Subcutaneous abdominal adipose tissue (tissue), 5 donors: Measurements from ENCODE around the gene LRRFIP1.

ENCODE experiments used
- H3K27ac ChIP-seq: one replicate; pipeline ENCODE4 v1.7.0; 2013; ENCODE audit warnings: low read depth, mild to moderate bottlenecking, inconsistent platforms, low read length, moderate library complexity
- H3K27me3 ChIP-seq, 5 donors: one replicate each; pipeline ENCODE4 v1.7.0; 2013; ENCODE audit warnings: low read length in 5 of 5, inconsistent platforms in 1 of 5; ENCODE audit not compliant: control insufficient read depth in 5 of 5, insufficient read depth in 4 of 5
- H3K36me3 ChIP-seq, 5 donors: one replicate each; pipeline ENCODE4 v1.7.0; 2013; ENCODE audit warnings: low read length in 5 of 5; ENCODE audit not compliant: control insufficient read depth in 5 of 5, insufficient read depth in 5 of 5
- H3K4me1 ChIP-seq, 5 donors: one replicate each; pipeline ENCODE4 v1.7.0; 2013; ENCODE audit warnings: low read length in 5 of 5, mild to moderate bottlenecking in 3 of 5, moderate library complexity in 1 of 5; ENCODE audit not compliant: control insufficient read depth in 5 of 5, insufficient read depth in 5 of 5
- H3K4me3 ChIP-seq, 5 donors: one replicate each; pipeline ENCODE4 v1.7.0; 2013; ENCODE audit warnings: low read length in 5 of 5, low read depth in 1 of 5
- H3K9ac ChIP-seq, 5 donors: one replicate each; pipeline ENCODE4 v1.7.0; 2013; ENCODE audit warnings: low read length in 5 of 5, mild to moderate bottlenecking in 4 of 5, moderate library complexity in 3 of 5
- H3K9me3 ChIP-seq, 5 donors: one replicate each; pipeline ENCODE4 v1.7.0; 2013; ENCODE audit warnings: low read length in 5 of 5; ENCODE audit not compliant: control insufficient read depth in 5 of 5
- donor health status: healthy.
- donor health status: healthy.
- donor health status: healthy.
- donor health status: healthy.
- donor health status: healthy.

Gene LRRFIP1

DNA sequence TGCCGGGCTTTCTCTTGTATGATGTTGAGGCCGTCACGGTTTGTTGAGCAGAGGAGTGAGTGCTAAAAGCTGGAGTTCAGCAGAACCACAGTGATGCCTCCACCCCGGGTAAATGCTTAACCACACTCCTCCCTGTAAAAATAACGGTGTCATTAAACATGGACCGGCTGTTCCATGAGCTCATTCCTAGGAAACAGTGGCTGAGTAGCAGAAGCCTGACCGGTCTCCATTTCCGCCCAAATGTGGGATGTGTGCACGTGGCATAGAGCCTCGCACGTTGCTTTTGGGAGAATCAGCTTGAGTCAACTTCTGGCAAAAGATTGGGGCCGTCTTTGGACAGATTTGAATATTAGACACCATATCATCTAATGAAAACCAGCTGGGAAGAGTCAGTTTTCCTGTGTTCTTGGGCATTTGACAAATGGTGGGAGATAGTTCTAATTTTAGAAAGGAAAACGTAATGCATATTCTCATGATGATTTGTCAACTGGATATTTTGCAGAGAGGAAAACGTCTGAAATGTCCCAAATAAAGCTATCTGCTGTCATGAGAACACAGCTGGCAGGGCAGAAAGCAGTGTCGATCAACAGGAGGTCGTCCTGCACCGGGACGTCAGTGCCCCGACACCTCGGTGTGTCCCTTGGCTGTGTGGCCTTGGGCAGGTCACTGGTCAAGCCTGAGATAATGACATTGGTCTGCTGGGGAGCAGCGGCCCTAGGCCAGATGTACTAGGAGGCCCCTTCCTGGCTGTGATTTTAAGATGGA lies 42.4 kb downstream of the LRRFIP1 start:
- Histone ChIP-seq H3K9me3 (no peaks in the 10 kb centered on the region), H3K4me1 (peaks cover 16 to 41% (median 31%) of the 10 kb centered on the region in 5 donors), H3K36me3 (no peaks in the 10 kb centered on the region), H3K27ac (peak overlapping the region; percentile 44), H3K9ac (no peak overlapping the region), H3K27me3 (peaks cover 0 to 15% (median 5%) of the 10 kb centered on the region in 5 donors), H3K4me3 (peak overlapping the region in 1 of 5 donors; percentile 17)

DNA sequence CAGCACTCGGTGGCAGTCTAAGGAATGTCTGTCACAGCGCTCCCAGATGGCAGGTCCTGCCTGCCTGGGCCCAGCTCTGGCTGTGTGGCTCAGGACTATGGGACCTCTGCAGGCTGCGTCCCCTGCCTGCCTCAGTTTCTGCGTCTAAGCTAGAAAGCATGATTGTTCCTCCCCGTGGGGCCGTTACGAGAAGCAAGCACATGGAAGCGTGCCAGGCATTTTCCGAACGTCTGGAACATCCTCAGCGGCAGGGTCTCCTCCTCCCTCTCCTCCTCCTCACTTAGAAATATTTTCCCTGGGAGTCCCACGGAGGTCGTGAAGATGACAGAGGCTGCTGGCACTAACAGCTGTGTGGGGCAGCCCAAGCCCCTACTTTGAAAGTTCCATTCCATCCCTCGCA lies 43.3 kb downstream of the LRRFIP1 start:
- Histone ChIP-seq H3K9me3 (no peaks in the 10 kb centered on the region), H3K9ac (no peak overlapping the region), H3K36me3 (no peaks in the 10 kb centered on the region), H3K27me3 (peaks cover 0 to 15% (median 5%) of the 10 kb centered on the region in 5 donors), H3K4me3 (peak overlapping the region in 2 of 5 donors; percentile 16 to 17), H3K27ac (peak overlapping the region; percentile 44), H3K4me1 (peaks cover 20 to 49% (median 39%) of the 10 kb centered on the region in 5 donors)

- no peaks in the 10 kb centered on the region for H3K36me3 ChIP-seq
- no peak overlapping the region for H3K4me3 ChIP-seq
- peaks cover 20 to 59% (median 47%) of the 10 kb centered on the region in 5 donors for H3K4me1 ChIP-seq
- no peak overlapping the region for H3K9ac ChIP-seq
- peaks cover 0 to 15% (median 5%) of the 10 kb centered on the region in 5 donors for H3K27me3 ChIP-seq
- no peak overlapping the region for H3K27ac ChIP-seq
- no peaks in the 10 kb centered on the region for H3K9me3 ChIP-seq
Observed at GRCh38 chr2:237671466-237672138, 44.2 kb downstream of the LRRFIP1 start.

DNA sequence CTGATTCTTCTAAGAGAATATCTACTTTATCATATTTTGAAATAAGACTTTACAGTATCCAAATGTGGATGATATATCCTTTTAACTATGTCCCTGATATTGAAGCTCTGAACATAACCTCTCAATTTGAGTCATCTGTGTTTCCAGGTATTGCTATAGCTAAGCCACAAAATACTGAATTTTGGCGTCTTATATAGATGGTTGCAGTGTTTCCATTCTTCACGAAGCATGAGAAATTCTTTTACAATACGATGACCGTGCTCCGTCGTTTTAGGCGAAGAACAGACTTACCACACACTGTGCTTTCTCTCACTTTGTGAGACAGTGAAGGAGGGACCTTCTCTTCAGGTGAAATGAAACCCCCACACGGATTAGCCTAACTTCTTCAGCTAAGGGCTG lies 45.3 kb downstream of the LRRFIP1 start:
- Histone ChIP-seq H3K4me3 (peak overlapping the region in 1 of 5 donors; percentile 25), H3K9me3 (no peaks in the 10 kb centered on the region), H3K27ac (peak overlapping the region; percentile 81), H3K36me3 (no peaks in the 10 kb centered on the region), H3K9ac (no peak overlapping the region), H3K4me1 (peaks cover 20 to 70% (median 58%) of the 10 kb centered on the region in 5 donors), H3K27me3 (peaks cover 0 to 15% (median 5%) of the 10 kb centered on the region in 5 donors)

GRCh38 chr2:237673130-237674001 lies 46.0 kb downstream of the LRRFIP1 start:
- peaks cover 0 to 15% (median 5%) of the 10 kb centered on the region in 5 donors for H3K27me3 ChIP-seq
- peaks cover 20 to 75% (median 63%) of the 10 kb centered on the region in 5 donors for H3K4me1 ChIP-seq
- H3K36me3 ChIP-seq = no peaks in the 10 kb centered on the region
- no peaks in the 10 kb centered on the region for H3K9me3 ChIP-seq
- H3K27ac ChIP-seq = peak overlapping the region; percentile 81
- H3K4me3 ChIP-seq = peak overlapping the region in 3 of 5 donors; percentile 25 to 54 (median 39)
- peak overlapping the region in 1 of 5 donors; percentile 21 for H3K9ac ChIP-seq

DNA sequence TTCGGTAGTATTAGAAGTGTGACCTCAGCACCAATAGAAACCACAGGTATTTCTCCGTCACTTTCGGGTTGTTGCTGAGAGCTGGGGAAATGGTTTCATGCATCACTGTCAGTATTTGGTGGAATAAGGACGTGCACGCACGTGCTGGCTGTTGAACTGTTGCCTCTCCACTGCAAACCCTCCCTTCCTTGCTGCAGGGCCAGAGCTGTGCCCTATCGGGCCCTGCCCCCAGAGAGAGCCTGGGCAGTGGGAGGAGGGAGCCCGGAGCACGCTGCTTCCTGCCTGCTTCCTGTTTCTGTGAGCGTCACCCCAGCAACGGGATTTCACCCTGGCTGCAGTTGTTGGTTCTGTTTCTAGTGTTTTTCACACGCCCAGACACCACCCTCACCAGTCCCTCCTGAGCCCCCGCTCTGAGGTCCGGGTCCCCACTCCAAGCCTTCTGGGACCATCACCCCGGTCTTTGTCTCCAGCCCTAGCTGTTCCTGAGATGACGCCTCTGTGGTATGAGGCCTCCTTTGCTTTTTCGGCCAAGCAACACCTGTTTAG lies 47.4 kb downstream of the LRRFIP1 start:
- peaks cover 18 to 76% (median 72%) of the 10 kb centered on the region in 5 donors for H3K4me1 ChIP-seq
- peaks cover 0 to 12% (median 5%) of the 10 kb centered on the region in 5 donors for H3K27me3 ChIP-seq
- no peaks in the 10 kb centered on the region for H3K36me3 ChIP-seq
- H3K9ac ChIP-seq = peak overlapping the region; percentile 13 to 53 (median 48)
- H3K4me3 ChIP-seq = peak overlapping the region; percentile 8 to 55 (median 51)
- no peaks in the 10 kb centered on the region for H3K9me3 ChIP-seq
- H3K27ac ChIP-seq = peak overlapping the region; percentile 81

- Histone ChIP-seq H3K27me3 (peaks cover 0 to 7% (median 3%) of the 10 kb centered on the region in 5 donors), H3K4me3 (peak overlapping the region in 4 of 5 donors; percentile 51 to 55 (median 52))
Observed at GRCh38 chr2:237675316-237675715, 47.9 kb downstream of the LRRFIP1 start.

DNA sequence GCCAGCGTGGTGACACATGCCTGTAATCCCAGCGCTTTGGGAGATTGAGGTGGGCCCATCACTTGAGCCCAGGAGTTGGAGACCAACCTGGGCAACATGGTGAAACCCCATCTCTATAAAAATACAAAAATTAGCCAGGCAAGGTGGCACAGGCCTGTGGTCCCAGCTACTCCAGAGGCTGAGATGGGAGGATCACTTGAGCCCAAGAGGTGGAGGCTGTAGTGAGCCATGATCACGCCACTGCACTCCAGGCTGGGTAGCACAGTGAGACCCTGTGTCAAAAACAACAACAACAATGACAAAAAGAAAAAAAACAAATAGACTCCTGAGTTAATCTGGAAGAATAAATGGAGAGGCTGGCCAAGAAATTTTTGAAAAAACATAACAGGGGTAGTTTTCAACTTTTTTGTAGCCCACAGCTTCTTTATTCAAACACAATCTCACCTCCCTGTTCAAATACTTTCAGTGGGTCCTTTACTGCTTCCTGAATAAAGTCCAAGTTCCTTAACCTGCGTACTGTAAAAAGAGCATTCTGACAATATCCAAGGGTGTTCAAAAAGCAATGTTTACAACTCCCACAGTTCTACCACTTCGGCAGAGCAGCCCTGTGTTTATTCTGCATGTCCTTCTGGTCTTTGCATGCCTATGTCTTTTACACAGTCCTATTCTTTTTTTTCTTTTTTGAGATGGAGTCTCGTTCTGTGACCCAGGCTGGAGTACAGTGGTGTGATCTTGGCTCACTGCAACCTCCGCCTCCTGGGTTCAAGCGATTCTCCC lies 53.5 kb downstream of the LRRFIP1 start:
- Histone ChIP-seq H3K27ac (no peak overlapping the region), H3K27me3 (no peaks in the 10 kb centered on the region), H3K36me3 (no peaks in the 10 kb centered on the region), H3K4me1 (peaks cover 4 to 33% (median 29%) of the 10 kb centered on the region in 5 donors), H3K4me3 (no peak overlapping the region), H3K9me3 (no peaks in the 10 kb centered on the region), H3K9ac (no peak overlapping the region)

More at GRCh38 chr2:237675316-237675715, 47.9 kb downstream of the LRRFIP1 start:
- H3K27ac ChIP-seq = peak overlapping the region; percentile 81
- peaks cover 14 to 74% (median 68%) of the 10 kb centered on the region in 5 donors for H3K4me1 ChIP-seq
- peak overlapping the region in 4 of 5 donors; percentile 13 to 53 (median 42) for H3K9ac ChIP-seq
- H3K36me3 ChIP-seq = no peaks in the 10 kb centered on the region
- no peaks in the 10 kb centered on the region for H3K9me3 ChIP-seq

GRCh38 chr2:237682151-237682550 lies 54.8 kb downstream of the LRRFIP1 start:
- no peak overlapping the region for H3K4me3 ChIP-seq
- H3K4me1 ChIP-seq = peaks cover 7 to 27% (median 24%) of the 10 kb centered on the region in 5 donors
- no peaks in the 10 kb centered on the region for H3K27me3 ChIP-seq
- H3K9me3 ChIP-seq = no peaks in the 10 kb centered on the region
- H3K9ac ChIP-seq = no peak overlapping the region
- H3K36me3 ChIP-seq = no peaks in the 10 kb centered on the region
- H3K27ac ChIP-seq = no peak overlapping the region
